Esophagus muscularis mucosa (tissue), 3 donors: ENCODE measurements around the gene CDHR5.

Experiments
- POLR2A ChIP-seq: fragments of 450-650 bp; IDR thresholded peaks from one replicate; pipeline ENCODE4 v1.6.1; 2017; ENCODE audit warnings: antibody characterized with exemption, moderate library complexity, mild to moderate bottlenecking, low read depth
- POLR2AphosphoS5 ChIP-seq, 2 donors: sonication (generic); formaldehyde crosslinking; IDR thresholded peaks; one replicate each; pipeline ENCODE4 v1.6.1; 2017; ENCODE audit warnings: antibody characterized with exemption in 2 of 2
- TF ChIP-seq, protein P1 (sequence below), 3 experiments: fragments of 200-600 bp in 2 of 3; fragments of 450-650 bp in 1 of 3; sonication (generic) in 2 of 3; IDR thresholded peaks; one replicate each; pipeline ENCODE4 v1.5.1; 2017 to 2019; ENCODE audit warnings: antibody characterized with exemption in 3 of 3, mild to moderate bottlenecking in 2 of 3, moderate library complexity in 1 of 3

DNA sequence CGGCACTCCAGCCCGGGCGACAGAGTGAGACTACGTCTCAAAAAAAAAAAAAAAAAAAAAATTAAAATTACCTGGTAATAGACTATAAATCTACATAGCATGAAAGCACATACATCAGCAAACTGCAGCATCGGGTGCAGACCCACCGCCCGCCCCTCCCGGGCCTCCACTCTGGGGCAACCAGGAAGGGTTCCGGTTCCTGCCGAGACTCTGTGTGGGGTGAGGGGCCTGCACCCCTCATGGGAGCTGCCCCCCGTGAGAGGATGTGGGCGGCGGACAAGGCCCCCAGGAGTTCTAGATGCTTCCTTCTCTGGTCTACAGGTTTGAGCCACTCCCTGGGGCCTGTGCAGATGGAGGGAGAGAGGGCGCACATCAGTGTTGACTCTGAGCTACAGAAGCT lies 21.5 kb upstream of the CDHR5 start:
- TF ChIP-seq POLR2AphosphoS5 (IDR thresholded peaks at IDR 0.05), result no peak
- TF ChIP-seq, protein P1, sequence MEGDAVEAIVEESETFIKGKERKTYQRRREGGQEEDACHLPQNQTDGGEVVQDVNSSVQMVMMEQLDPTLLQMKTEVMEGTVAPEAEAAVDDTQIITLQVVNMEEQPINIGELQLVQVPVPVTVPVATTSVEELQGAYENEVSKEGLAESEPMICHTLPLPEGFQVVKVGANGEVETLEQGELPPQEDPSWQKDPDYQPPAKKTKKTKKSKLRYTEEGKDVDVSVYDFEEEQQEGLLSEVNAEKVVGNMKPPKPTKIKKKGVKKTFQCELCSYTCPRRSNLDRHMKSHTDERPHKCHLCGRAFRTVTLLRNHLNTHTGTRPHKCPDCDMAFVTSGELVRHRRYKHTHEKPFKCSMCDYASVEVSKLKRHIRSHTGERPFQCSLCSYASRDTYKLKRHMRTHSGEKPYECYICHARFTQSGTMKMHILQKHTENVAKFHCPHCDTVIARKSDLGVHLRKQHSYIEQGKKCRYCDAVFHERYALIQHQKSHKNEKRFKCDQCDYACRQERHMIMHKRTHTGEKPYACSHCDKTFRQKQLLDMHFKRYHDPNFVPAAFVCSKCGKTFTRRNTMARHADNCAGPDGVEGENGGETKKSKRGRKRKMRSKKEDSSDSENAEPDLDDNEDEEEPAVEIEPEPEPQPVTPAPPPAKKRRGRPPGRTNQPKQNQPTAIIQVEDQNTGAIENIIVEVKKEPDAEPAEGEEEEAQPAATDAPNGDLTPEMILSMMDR (IDR thresholded peaks at IDR 0.05), result no peak
- TF ChIP-seq POLR2A, result no peak
